HEK293 (cell line): ENCODE measurements around the gene SHISA6.

Experiments
- CTCF ChIA-PET: fragments of 350-600 bp; formaldehyde crosslinking; extraction: SDS; loops from one replicate; lab custom pipeline; 2021; ENCODE audit warnings: antibody characterized with exemption; lab: Yijun Ruan, JAX
- POLR2A ChIA-PET: fragments of 300-600 bp; formaldehyde crosslinking; extraction: SDS; loops from one replicate; lab custom pipeline; 2020; ENCODE audit warnings: antibody characterized with exemption, inconsistent platforms; lab: Yijun Ruan, JAX
- H3K27ac ChIP-seq: fragments of 200-500 bp; sonication (Bioruptor generic); 2 replicates; pipeline ENCODE4 v1.5.1; 2014; ENCODE audit warnings: low read depth, low read length, control low read depth, inconsistent platforms; ENCODE audit errors: extremely low read depth
- H3K36me3 ChIP-seq, 2 experiments: fragments of 200-500 bp in 1 of 2; sonication (Bioruptor generic) in 1 of 2; 1 replicate in 1 of 2; 2 replicates in 1 of 2; pipeline ENCODE4 v1.5.1; 2014 to 2017; ENCODE audit warnings: inconsistent platforms in 2 of 2, low read length in 2 of 2; ENCODE audit not compliant: control insufficient read depth in 2 of 2, insufficient read depth in 1 of 2
- H3K4me1 ChIP-seq: fragments of 200-500 bp; sonication (Bioruptor generic); 2 replicates; pipeline ENCODE4 v1.5.1; 2014; ENCODE audit warnings: mild to moderate bottlenecking, low read length, inconsistent platforms; ENCODE audit not compliant: control insufficient read depth, insufficient read depth
- H3K4me3 ChIP-seq: 2 replicates; pipeline ENCODE4 v1.5.1; 2011; ENCODE audit warnings: low read depth, mild to moderate bottlenecking, control low read depth, low read length, moderate library complexity
- H3K9me3 ChIP-seq: fragments of 200-500 bp; sonication (Bioruptor generic); 2 replicates; pipeline ENCODE4 v1.5.1; 2014; ENCODE audit warnings: low read depth, low read length, inconsistent platforms; ENCODE audit not compliant: control insufficient read depth, insufficient read depth
- BCL11B ChIP-seq: fragments of 450-650 bp; formaldehyde crosslinking; IDR thresholded peaks from 2 replicates; pipeline ENCODE4 v1.5.1; 2016; ENCODE audit warnings: low read depth, missing biosample characterization, missing genetic modification characterization
- GLI2 ChIP-seq: fragments of 450-650 bp; formaldehyde crosslinking; IDR thresholded peaks from 2 replicates; pipeline ENCODE4; 2017; ENCODE audit warnings: missing biosample characterization, missing genetic modification characterization, low read depth, borderline replicate concordance
- HOXA7 ChIP-seq: sonication (generic); formaldehyde crosslinking; IDR thresholded peaks from 2 replicates; pipeline ENCODE4 v1.8.1; 2022; ENCODE audit warnings: missing genetic modification reagents, borderline replicate concordance
- OVOL3 ChIP-seq: fragments of 450-650 bp; formaldehyde crosslinking; IDR thresholded peaks from 2 replicates; pipeline ENCODE4 v1.5.1; 2016; ENCODE audit warnings: missing biosample characterization, missing genetic modification characterization
- SP3 ChIP-seq: fragments of 450-650 bp; formaldehyde crosslinking; IDR thresholded peaks from 2 replicates; pipeline ENCODE4 v1.5.1; 2016; ENCODE audit warnings: missing biosample characterization, missing genetic modification characterization
- ZBTB11 ChIP-seq: fragments of 450-650 bp; formaldehyde crosslinking; conservative IDR thresholded peaks from 2 replicates; pipeline ENCODE4 v1.5.1; 2016; ENCODE audit warnings: low read depth, missing biosample characterization, missing genetic modification characterization
- ZBTB7A ChIP-seq: fragments of 450-650 bp; formaldehyde crosslinking; IDR thresholded peaks from 2 replicates; pipeline ENCODE4 v1.5.1; 2016; ENCODE audit warnings: low read depth, missing biosample characterization, missing genetic modification characterization
- ZFP37 ChIP-seq: fragments of 450-650 bp; formaldehyde crosslinking; IDR thresholded peaks from 2 replicates; pipeline ENCODE4 v1.5.1; 2016; ENCODE audit warnings: missing biosample characterization, missing genetic modification characterization
- ZFP41 ChIP-seq: fragments of 450-650 bp; formaldehyde crosslinking; IDR thresholded peaks from 2 replicates; pipeline ENCODE4 v1.5.1; 2016; ENCODE audit warnings: missing biosample characterization, missing genetic modification characterization, borderline replicate concordance
- ZFP69B ChIP-seq: fragments of 450-650 bp; formaldehyde crosslinking; IDR thresholded peaks from 2 replicates; pipeline ENCODE4 v1.5.1; 2016; ENCODE audit warnings: missing biosample characterization, missing genetic modification characterization
- ZNF112 ChIP-seq: fragments of 450-650 bp; formaldehyde crosslinking; IDR thresholded peaks from 2 replicates; pipeline ENCODE4 v1.5.0; 2017; ENCODE audit warnings: missing biosample characterization, missing genetic modification characterization
- ZNF114 ChIP-seq: fragments of 450-650 bp; formaldehyde crosslinking; IDR thresholded peaks from 2 replicates; pipeline ENCODE4 v1.5.0; 2017; ENCODE audit warnings: missing biosample characterization, missing genetic modification characterization
- ZNF169 ChIP-seq: fragments of 450-650 bp; formaldehyde crosslinking; IDR thresholded peaks from 2 replicates; pipeline ENCODE4 v1.5.1; 2016; ENCODE audit warnings: missing biosample characterization, missing genetic modification characterization
- ZNF24 ChIP-seq: fragments of 450-650 bp; formaldehyde crosslinking; IDR thresholded peaks from 2 replicates; pipeline ENCODE4 v1.5.1; 2016; ENCODE audit warnings: missing biosample characterization, missing genetic modification characterization
- ZNF280C ChIP-seq: fragments of 450-650 bp; formaldehyde crosslinking; IDR thresholded peaks from 2 replicates; pipeline ENCODE4 v1.5.1; 2016; ENCODE audit warnings: missing biosample characterization, missing genetic modification characterization
- ZNF311 ChIP-seq: fragments of 450-650 bp; formaldehyde crosslinking; IDR thresholded peaks from 2 replicates; pipeline ENCODE4 v1.5.1; 2017; ENCODE audit warnings: missing biosample characterization, missing genetic modification characterization, borderline replicate concordance
- ZNF341 ChIP-seq: fragments of 450-650 bp; formaldehyde crosslinking; IDR thresholded peaks from 2 replicates; pipeline ENCODE4; 2016; ENCODE audit warnings: low read depth, missing biosample characterization, missing genetic modification characterization
- ZNF354C ChIP-seq: fragments of 450-650 bp; formaldehyde crosslinking; IDR thresholded peaks from 2 replicates; pipeline ENCODE4 v1.5.1; 2016; ENCODE audit warnings: missing biosample characterization, missing genetic modification characterization, low read depth, borderline replicate concordance
- ZNF416 ChIP-seq: fragments of 450-650 bp; formaldehyde crosslinking; IDR thresholded peaks from 2 replicates; pipeline ENCODE4 v1.5.1; 2016; ENCODE audit warnings: missing biosample characterization, missing genetic modification characterization
- ZNF426 ChIP-seq: fragments of 450-650 bp; formaldehyde crosslinking; IDR thresholded peaks from 2 replicates; pipeline ENCODE4 v1.5.1; 2017; ENCODE audit warnings: missing biosample characterization, missing genetic modification characterization, mild to moderate bottlenecking, inconsistent platforms, moderate library complexity
- ZNF555 ChIP-seq: fragments of 450-650 bp; formaldehyde crosslinking; conservative IDR thresholded peaks from 2 replicates; pipeline ENCODE4 v1.5.1; 2017; ENCODE audit warnings: missing biosample characterization, mild to moderate bottlenecking, missing genetic modification characterization, inconsistent platforms
- ZNF623 ChIP-seq: fragments of 450-650 bp; formaldehyde crosslinking; IDR thresholded peaks from 2 replicates; pipeline ENCODE4 v1.5.1; 2016; ENCODE audit warnings: missing biosample characterization, missing genetic modification characterization
- ZNF670 ChIP-seq: fragments of 450-650 bp; formaldehyde crosslinking; IDR thresholded peaks from 2 replicates; pipeline ENCODE4 v1.5.1; 2016; ENCODE audit warnings: missing biosample characterization, missing genetic modification characterization, low read depth
- ZNF747 ChIP-seq: fragments of 450-650 bp; formaldehyde crosslinking; IDR thresholded peaks from 2 replicates; pipeline ENCODE4 v1.5.1; 2016; ENCODE audit warnings: missing biosample characterization, missing genetic modification characterization
- ZNF76 ChIP-seq: fragments of 450-650 bp; formaldehyde crosslinking; IDR thresholded peaks from 2 replicates; pipeline ENCODE4; 2016; ENCODE audit warnings: low read depth, missing biosample characterization, missing genetic modification characterization, borderline replicate concordance
- ZNF830 ChIP-seq: fragments of 450-650 bp; IDR thresholded peaks from 2 replicates; pipeline ENCODE4 v1.5.0; 2018; ENCODE audit warnings: missing biosample characterization, missing genetic modification characterization, low read depth, mild to moderate bottlenecking, moderate library complexity
- ZSCAN23 ChIP-seq: fragments of 450-650 bp; formaldehyde crosslinking; IDR thresholded peaks from 2 replicates; pipeline ENCODE4 v1.5.1; 2016; ENCODE audit warnings: missing biosample characterization, missing genetic modification characterization
- ZSCAN4 ChIP-seq: fragments of 450-650 bp; formaldehyde crosslinking; IDR thresholded peaks from 2 replicates; pipeline ENCODE4 v1.5.1; 2017; ENCODE audit warnings: missing biosample characterization, missing genetic modification characterization

Gene SHISA6

GRCh38 chr17:11545002-11545401 is 304.0 kb downstream of the SHISA6 start:
- POLR2A ChIA-PET: no interaction called here
- TF ChIP-seq ZNF76 (tag by site-specific recombination): no peak
- no peak for TF ChIP-seq ZNF24
- TF ChIP-seq ZNF114 (tag by site-specific recombination): no peak
- no peak for TF ChIP-seq ZBTB7A (tag by site-specific recombination)
- Histone ChIP-seq H3K4me3 (no peak overlapping the region), H3K36me3 (no peaks in the 10 kb centered on the region), H3K4me1 (no peaks in the 10 kb centered on the region), H3K27ac (no peak overlapping the region), H3K9me3 (no peaks in the 10 kb centered on the region; the same call in 1 of the 2 replicates)
- CTCF ChIA-PET: no interaction called here

GRCh38 chr17:11545696-11546095 is 304.7 kb downstream of the SHISA6 start:
- Histone ChIP-seq H3K27ac (no peak overlapping the region), H3K9me3 (no peaks in the 10 kb centered on the region; the same call in 1 of the 2 replicates), H3K4me3 (no peak overlapping the region), H3K4me1 (no peaks in the 10 kb centered on the region), H3K36me3 (no peaks in the 10 kb centered on the region)
- no peak for TF ChIP-seq ZNF112 (tag by site-specific recombination)
- no peak for TF ChIP-seq ZFP69B (tag by site-specific recombination)
- TF ChIP-seq ZNF830 (tag by site-specific recombination): no peak
- no peak for TF ChIP-seq SP3 (tag by site-specific recombination)
- TF ChIP-seq ZNF623 (tag by site-specific recombination): no peak
- TF ChIP-seq ZNF280C (tag by site-specific recombination): no peak
- no peak for TF ChIP-seq ZNF555
- no peak for TF ChIP-seq OVOL3 (tag by site-specific recombination)
- no peak for TF ChIP-seq ZBTB11 (tag by site-specific recombination)
- TF ChIP-seq ZNF341 (tag by site-specific recombination): no peak
- no peak for TF ChIP-seq ZNF670
- no peak for TF ChIP-seq BCL11B (tag by site-specific recombination)
- no peak for TF ChIP-seq GLI2
- TF ChIP-seq ZNF747: no peak
- ChIA-PET POLR2A (no interaction called here), CTCF (no interaction called here)

- POLR2A ChIA-PET: no interaction called here
- H3K4me1 ChIP-seq: no peaks in the 10 kb centered on the region
- CTCF ChIA-PET: interaction anchor here (0.6 to 0.7 kb wide), 2 partner anchors 16 to 403 kb away, joined by 3 read pairs; no protein-coding TSS in a partner anchor
- H3K9me3 ChIP-seq: no peaks in the 10 kb centered on the region
- no peak overlapping the region for H3K27ac ChIP-seq
- no peak overlapping the region for H3K4me3 ChIP-seq
- no peaks in the 10 kb centered on the region for H3K36me3 ChIP-seq
- no peak for TF ChIP-seq ZSCAN23 (tag by site-specific recombination)
- TF ChIP-seq HOXA7: no peak
- no peak for TF ChIP-seq ZNF426 (tag by site-specific recombination)
- no peak for TF ChIP-seq ZFP37 (tag by site-specific recombination)
- no peak for TF ChIP-seq ZNF354C (tag by site-specific recombination)
- TF ChIP-seq ZNF416 (tag by site-specific recombination): no peak
- TF ChIP-seq ZSCAN4 (tag by site-specific recombination): no peak
- TF ChIP-seq ZNF311: no peak
- TF ChIP-seq ZFP41: no peak
- TF ChIP-seq ZNF169 (tag by site-specific recombination): no peak
These were observed 306.8 kb downstream of the SHISA6 start for GRCh38 chr17:11547853-11548252.
